ENCODE results near the gene EXD1. TPM values are rescaled to one million over a fixed set of nuclear protein-coding genes. Genes with fewer than 3 reads are reported as not detected.

The EXD1 gene
- polyA plus RNA-seq, 1 donor (not counting 4 experiments of a cell fraction or from before 2014, with no cell fraction given), result 0.16 TPM

GRCh38 chr15:41219381-41219780, 11.2 kb downstream of the EXD1 start:
- FAIRE-seq, result no peak
- Histone ChIP-seq H3K79me2 (ENCODE audit: control insufficient read depth, insufficient read depth, low read length) (no peaks in the 10 kb centered on the region), H4K20me1 (ENCODE audit: control insufficient read depth, extremely low read depth, insufficient read depth, low read length) (no peaks in the 10 kb centered on the region), H3K4me1 (ENCODE audit: control insufficient read depth, extremely low read depth, insufficient read depth, low read length) (peaks cover 5% of the 10 kb centered on the region), H3K36me3 (ENCODE audit: control insufficient read depth in 2 of 2, extremely low read depth in 1 of 2, insufficient read depth in 2 of 2, low read length in 2 of 2) (no peaks in the 10 kb centered on the region), H3K9me3 (ENCODE audit: control insufficient read depth, low read depth, low read length) (no peaks in the 10 kb centered on the region), H3K27me3 (ENCODE audit: control insufficient read depth, extremely low read depth, insufficient read depth, low read length) (no peaks in the 10 kb centered on the region), H3K9me1 (ENCODE audit: control insufficient read depth, extremely low read depth, insufficient read depth, low read length) (no peaks in the 10 kb centered on the region), H3K27ac (ENCODE audit: control insufficient read depth, insufficient read depth, low read length) (no peak overlapping the region), H3K9ac (ENCODE audit: control insufficient read depth, extremely low read depth, insufficient read depth, low read length) (no peak overlapping the region), H3K4me2 (ENCODE audit: control insufficient read depth, extremely low read depth, insufficient read depth, low read depth, low read length) (no peak overlapping the region), H2AFZ (ENCODE audit: control insufficient read depth, low read length) (no peak overlapping the region), H3K4me3 (ENCODE audit: control insufficient read depth in 2 of 3, extremely low read depth in 1 of 3, insufficient read depth in 2 of 3, low read depth in 1 of 3, low read length in 3 of 3) (no peak overlapping the region)
- TF ChIP-seq EZH2 (IDR thresholded peaks at IDR 0.05; ENCODE audit: low read length), result no peak
- TF ChIP-seq CTCF (optimal IDR thresholded peaks at IDR 0.05 in 1 of 3, IDR thresholded peaks at IDR 0.05 in 1 of 3, conservative IDR thresholded peaks at IDR 0.05 in 1 of 3; ENCODE audit: extremely low read depth in 1 of 3, insufficient read depth in 2 of 3, low read length in 3 of 3), result no peak
- dilution Hi-C loops (cut with MboI; ENCODE audit: extremely low pct_ligation_motif_present, low sequenced_read_pairs), result no loop called here
- DNase-seq (ENCODE audit: low read depth, low spot score), result no peak

- Histone ChIP-seq H3K4me1 (ENCODE audit: control insufficient read depth, extremely low read depth, insufficient read depth, low read length) (peaks cover 5% of the 10 kb centered on the region), H4K20me1 (ENCODE audit: control insufficient read depth, extremely low read depth, insufficient read depth, low read length) (no peaks in the 10 kb centered on the region), H3K4me2 (ENCODE audit: control insufficient read depth, extremely low read depth, insufficient read depth, low read depth, low read length) (peak overlapping the region; percentile 9), H3K27me3 (ENCODE audit: control insufficient read depth, extremely low read depth, insufficient read depth, low read length) (no peaks in the 10 kb centered on the region), H3K79me2 (ENCODE audit: control insufficient read depth, insufficient read depth, low read length) (no peaks in the 10 kb centered on the region), H3K9me3 (ENCODE audit: control insufficient read depth, low read depth, low read length) (no peaks in the 10 kb centered on the region), H3K9me1 (ENCODE audit: control insufficient read depth, extremely low read depth, insufficient read depth, low read length) (no peaks in the 10 kb centered on the region), H3K36me3 (ENCODE audit: control insufficient read depth in 2 of 2, extremely low read depth in 1 of 2, insufficient read depth in 2 of 2, low read length in 2 of 2) (no peaks in the 10 kb centered on the region), H2AFZ (ENCODE audit: control insufficient read depth, low read length) (peak overlapping the region; percentile 56), H3K4me3 (ENCODE audit: control insufficient read depth in 2 of 3, extremely low read depth in 1 of 3, insufficient read depth in 2 of 3, low read depth in 1 of 3, low read length in 3 of 3) (no peak overlapping the region), H3K27ac (ENCODE audit: control insufficient read depth, insufficient read depth, low read length) (no peak overlapping the region), H3K9ac (ENCODE audit: control insufficient read depth, extremely low read depth, insufficient read depth, low read length) (no peak overlapping the region)
- DNase-seq (ENCODE audit: low read depth, low spot score), result no peak
- FAIRE-seq, result no peak
- no peak for TF ChIP-seq CTCF (optimal IDR thresholded peaks at IDR 0.05 in 1 of 3, IDR thresholded peaks at IDR 0.05 in 1 of 3, conservative IDR thresholded peaks at IDR 0.05 in 1 of 3; ENCODE audit: extremely low read depth in 1 of 3, insufficient read depth in 2 of 3, low read length in 3 of 3)
- no peak for TF ChIP-seq EZH2 (IDR thresholded peaks at IDR 0.05; ENCODE audit: low read length)
- dilution Hi-C loops (cut with MboI; ENCODE audit: extremely low pct_ligation_motif_present, low sequenced_read_pairs), result no loop called here
These were observed 11.7 kb downstream of the EXD1 start for GRCh38 chr15:41218851-41219250.

All from keratinocyte (primary cell).